Central memory CD8-positive, alpha-beta T cell (primary cell): ENCODE data around the gene FSIP1.

Experiments
- ATAC-seq: fragments of 150-1000 bp; cut with Tn5 transposase; replicated peaks from 2 replicates; pipeline ENCODE4 v1.10.0; 2022; ENCODE audit warnings: mild to moderate bottlenecking, moderate FRiP score, moderate number of reproducible peaks; ENCODE audit not compliant: poor library complexity, severe bottlenecking; ENCODE audit errors: extremely low read depth
- DNase-seq, 2 donors: peaks; one replicate each; pipeline ENCODE4 v3.0.0; 2021; ENCODE audit warnings: low spot score in 2 of 2
- H3K27ac Mint-ChIP-seq: one replicate; pipeline ENCODE4 v1.8.0; 2022; ENCODE audit warnings: low read depth, mild to moderate bottlenecking, moderate library complexity, mixed read lengths
- H3K27me3 Mint-ChIP-seq: one replicate; pipeline ENCODE4 v1.8.0; 2022; ENCODE audit warnings: mixed read lengths
- H3K36me3 Mint-ChIP-seq: one replicate; pipeline ENCODE4 v1.8.0; 2022; ENCODE audit warnings: mild to moderate bottlenecking, moderate library complexity, mixed read lengths; ENCODE audit not compliant: insufficient read depth
- H3K4me1 Mint-ChIP-seq: one replicate; pipeline ENCODE4 v1.8.0; 2022; ENCODE audit warnings: mixed read lengths
- H3K4me3 Mint-ChIP-seq: one replicate; pipeline ENCODE4 v1.8.0; 2022; ENCODE audit warnings: mild to moderate bottlenecking, moderate library complexity, mixed read lengths
- H3K9me3 Mint-ChIP-seq: one replicate; pipeline ENCODE4 v1.8.0; 2022; ENCODE audit warnings: mixed read lengths

FSIP1 gene

GRCh38 chr15:39803016-39803415, 20.4 kb upstream of the FSIP1 start:
- H3K4me3 Mint-ChIP-seq = no peak overlapping the region
- ATAC-seq (no peak), DNase-seq (no peak)
- H3K9me3 Mint-ChIP-seq = no peaks in the 10 kb centered on the region
- no peaks in the 10 kb centered on the region for H3K4me1 Mint-ChIP-seq
- peaks cover 73% of the 10 kb centered on the region for H3K27me3 Mint-ChIP-seq
- no peak overlapping the region for H3K27ac Mint-ChIP-seq
- H3K36me3 Mint-ChIP-seq = no peaks in the 10 kb centered on the region

DNA sequence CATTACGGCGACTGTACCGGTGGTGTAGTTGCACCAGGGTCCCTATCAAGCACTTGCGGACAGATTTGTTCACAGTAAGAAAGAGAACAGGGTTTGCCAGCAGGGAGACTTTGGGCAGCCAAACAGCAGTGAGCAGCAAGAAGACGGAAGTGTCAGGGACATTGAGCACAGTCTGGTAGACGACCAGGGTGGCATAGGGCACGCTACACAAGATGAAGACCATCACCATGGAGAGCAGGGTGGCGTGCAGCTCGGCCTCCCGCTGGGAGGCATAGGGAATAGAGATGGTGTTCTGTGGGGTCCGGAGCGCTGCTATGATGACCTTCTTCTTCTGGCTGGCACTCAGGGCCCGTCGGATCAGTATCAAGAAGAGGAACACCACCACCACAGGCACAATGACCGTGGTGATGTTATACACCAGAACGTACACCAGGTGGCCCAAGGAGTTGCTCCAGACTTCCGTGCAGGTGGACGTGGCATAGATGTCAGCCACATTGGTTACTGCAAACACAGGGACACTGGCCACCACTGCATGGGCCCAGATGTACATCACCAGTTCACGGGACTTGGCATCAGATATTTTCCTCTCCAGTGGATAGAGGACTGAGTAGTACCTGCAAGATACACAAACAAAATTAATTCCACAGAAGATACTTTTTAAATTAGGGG, 19.1 kb upstream of the FSIP1 start:
- ATAC-seq = no peak
- Mint-ChIP-seq H3K4me3 (no peak overlapping the region), H3K27ac (no peak overlapping the region), H3K4me1 (no peaks in the 10 kb centered on the region), H3K27me3 (peaks cover 76% of the 10 kb centered on the region), H3K36me3 (no peaks in the 10 kb centered on the region), H3K9me3 (no peaks in the 10 kb centered on the region)
- no peak for DNase-seq

- no peak for DNase-seq
- no peak overlapping the region for H3K27ac Mint-ChIP-seq
- H3K9me3 Mint-ChIP-seq = no peaks in the 10 kb centered on the region
- no peak overlapping the region for H3K4me3 Mint-ChIP-seq
- peaks cover 94% of the 10 kb centered on the region for H3K27me3 Mint-ChIP-seq
- no peaks in the 10 kb centered on the region for H3K4me1 Mint-ChIP-seq
- ATAC-seq = no peak
- H3K36me3 Mint-ChIP-seq = no peaks in the 10 kb centered on the region
Measured at GRCh38 chr15:39799552-39800011, 16.9 kb upstream of the FSIP1 start.

DNA sequence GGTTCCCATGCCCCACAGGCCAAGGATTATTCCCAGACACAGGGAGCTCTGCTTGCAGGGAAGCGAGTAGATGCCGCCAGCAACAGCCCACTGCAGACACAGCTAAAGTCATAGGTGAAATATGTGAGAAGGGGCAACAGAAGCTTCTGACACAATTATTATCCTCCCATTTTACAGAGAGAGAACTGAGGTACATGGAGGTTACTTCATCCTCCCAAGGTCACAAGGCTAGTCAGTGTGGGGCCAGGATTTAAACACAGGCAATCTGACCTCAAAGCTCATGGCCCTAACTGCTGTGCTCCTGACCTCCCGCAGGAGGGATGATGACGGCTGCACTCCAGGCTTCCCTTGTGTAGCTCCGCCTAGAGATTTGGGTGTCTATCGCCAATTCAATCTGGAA, 15.7 kb upstream of the FSIP1 start:
- Mint-ChIP-seq H3K27ac (no peak overlapping the region), H3K9me3 (no peaks in the 10 kb centered on the region), H3K4me3 (no peak overlapping the region), H3K27me3 (peaks cover 97% of the 10 kb centered on the region), H3K4me1 (no peaks in the 10 kb centered on the region), H3K36me3 (no peaks in the 10 kb centered on the region)
- DNase-seq (no peak), ATAC-seq (no peak)

DNA sequence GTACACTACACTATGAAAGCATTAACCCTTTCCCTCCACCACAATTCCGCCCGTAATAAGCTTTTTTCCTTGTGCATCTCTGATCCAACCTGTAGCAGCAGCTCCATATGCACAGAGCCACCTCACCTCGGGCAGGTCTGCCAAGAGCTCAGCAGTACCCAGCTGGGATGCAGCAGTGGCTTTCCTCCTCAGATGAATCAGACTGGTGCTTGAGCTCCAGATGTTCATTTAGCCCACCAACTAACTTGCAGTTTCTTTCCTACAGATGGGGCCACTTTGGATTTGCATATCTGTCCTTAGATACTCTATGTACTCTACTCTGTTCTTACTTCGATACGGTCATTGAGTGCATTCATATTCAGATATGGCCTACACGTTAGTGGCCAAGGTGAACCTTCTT, 14.8 kb upstream of the FSIP1 start:
- no peak overlapping the region for H3K27ac Mint-ChIP-seq
- no peak for DNase-seq
- no peaks in the 10 kb centered on the region for H3K9me3 Mint-ChIP-seq
- peaks cover 87% of the 10 kb centered on the region for H3K27me3 Mint-ChIP-seq
- H3K36me3 Mint-ChIP-seq = no peaks in the 10 kb centered on the region
- no peak for ATAC-seq
- H3K4me1 Mint-ChIP-seq = no peaks in the 10 kb centered on the region
- no peak overlapping the region for H3K4me3 Mint-ChIP-seq

GRCh38 chr15:39796601-39797000, 14.0 kb upstream of the FSIP1 start:
- peaks cover 79% of the 10 kb centered on the region for H3K27me3 Mint-ChIP-seq

GRCh38 chr15:39795486-39795885, 12.8 kb upstream of the FSIP1 start:
- ATAC-seq (no peak), DNase-seq (no peak)
- no peaks in the 10 kb centered on the region for H3K36me3 Mint-ChIP-seq

More at GRCh38 chr15:39796601-39797000, 14.0 kb upstream of the FSIP1 start:
- Mint-ChIP-seq H3K4me1 (no peaks in the 10 kb centered on the region), H3K4me3 (no peak overlapping the region), H3K36me3 (no peaks in the 10 kb centered on the region), H3K9me3 (no peaks in the 10 kb centered on the region), H3K27ac (no peak overlapping the region)
- no peak for DNase-seq
- no peak for ATAC-seq

GRCh38 chr15:39794954-39795353, 12.3 kb upstream of the FSIP1 start:
- no peak overlapping the region for H3K4me3 Mint-ChIP-seq
- DNase-seq (no peak), ATAC-seq (no peak)
- no peaks in the 10 kb centered on the region for H3K9me3 Mint-ChIP-seq
- no peaks in the 10 kb centered on the region for H3K36me3 Mint-ChIP-seq
- H3K27me3 Mint-ChIP-seq = peaks cover 62% of the 10 kb centered on the region
- H3K27ac Mint-ChIP-seq = no peak overlapping the region
- no peaks in the 10 kb centered on the region for H3K4me1 Mint-ChIP-seq

More at GRCh38 chr15:39795486-39795885, 12.8 kb upstream of the FSIP1 start:
- H3K27me3 Mint-ChIP-seq = peaks cover 68% of the 10 kb centered on the region
- no peak overlapping the region for H3K27ac Mint-ChIP-seq
- no peak overlapping the region for H3K4me3 Mint-ChIP-seq
- H3K4me1 Mint-ChIP-seq = no peaks in the 10 kb centered on the region
- no peaks in the 10 kb centered on the region for H3K9me3 Mint-ChIP-seq

DNA sequence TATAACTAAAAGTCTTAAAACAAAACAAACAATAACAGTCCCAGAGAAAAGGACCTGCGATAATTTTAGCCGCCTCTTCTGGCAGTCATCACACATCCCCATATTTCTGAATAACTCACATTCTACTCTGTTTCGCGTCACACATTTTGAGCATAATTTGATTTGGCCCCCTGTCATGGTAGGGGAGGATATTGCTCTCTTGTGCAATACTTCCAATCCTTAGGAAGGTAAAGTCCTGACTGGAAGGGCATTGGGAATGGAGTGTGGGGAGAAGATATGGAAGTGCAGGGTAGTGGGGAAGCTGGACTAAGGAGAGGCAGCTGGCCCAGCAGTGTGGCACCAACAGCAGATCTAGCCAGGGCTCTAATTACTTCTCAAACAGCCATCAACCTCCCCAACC, 11.3 kb upstream of the FSIP1 start:
- Mint-ChIP-seq H3K9me3 (no peaks in the 10 kb centered on the region), H3K4me1 (no peaks in the 10 kb centered on the region), H3K4me3 (no peak overlapping the region), H3K36me3 (no peaks in the 10 kb centered on the region), H3K27me3 (peaks cover 52% of the 10 kb centered on the region), H3K27ac (no peak overlapping the region)
- DNase-seq (no peak), ATAC-seq (no peak)

DNA sequence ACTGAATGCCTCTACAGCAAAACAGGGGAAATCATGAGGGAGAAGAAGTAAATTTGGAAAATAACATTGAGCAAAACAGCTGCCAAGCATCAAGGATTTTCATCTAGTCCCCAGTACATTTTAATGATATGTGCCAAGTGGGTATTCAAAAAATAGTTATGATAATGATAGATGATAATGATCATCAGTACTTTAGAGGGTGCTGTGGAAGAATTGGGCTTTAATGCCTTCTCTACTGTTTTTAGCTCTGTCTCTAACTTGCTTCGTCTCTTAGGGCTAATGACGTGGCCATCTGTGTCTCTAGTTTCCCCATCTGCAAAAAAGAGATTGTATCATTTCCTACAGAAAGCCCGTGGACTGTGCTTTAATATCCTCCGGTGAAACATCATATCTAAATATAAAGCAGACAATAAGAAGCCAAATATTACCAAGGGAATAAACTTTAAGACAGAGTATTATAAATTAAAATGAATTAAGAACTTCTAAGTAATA, 10.2 kb upstream of the FSIP1 start:
- Mint-ChIP-seq H3K27me3 (peaks cover 42% of the 10 kb centered on the region), H3K36me3 (no peaks in the 10 kb centered on the region), H3K4me1 (no peaks in the 10 kb centered on the region), H3K4me3 (no peak overlapping the region), H3K9me3 (no peaks in the 10 kb centered on the region), H3K27ac (no peak overlapping the region)
- DNase-seq (no peak), ATAC-seq (no peak)

- DNase-seq = no peak
- Mint-ChIP-seq H3K27me3 (peaks cover 35% of the 10 kb centered on the region), H3K4me3 (no peak overlapping the region), H3K36me3 (no peaks in the 10 kb centered on the region), H3K27ac (no peak overlapping the region), H3K4me1 (no peaks in the 10 kb centered on the region), H3K9me3 (no peaks in the 10 kb centered on the region)
- no peak for ATAC-seq
Measured at GRCh38 chr15:39792025-39792843, 9.6 kb upstream of the FSIP1 start.

DNA sequence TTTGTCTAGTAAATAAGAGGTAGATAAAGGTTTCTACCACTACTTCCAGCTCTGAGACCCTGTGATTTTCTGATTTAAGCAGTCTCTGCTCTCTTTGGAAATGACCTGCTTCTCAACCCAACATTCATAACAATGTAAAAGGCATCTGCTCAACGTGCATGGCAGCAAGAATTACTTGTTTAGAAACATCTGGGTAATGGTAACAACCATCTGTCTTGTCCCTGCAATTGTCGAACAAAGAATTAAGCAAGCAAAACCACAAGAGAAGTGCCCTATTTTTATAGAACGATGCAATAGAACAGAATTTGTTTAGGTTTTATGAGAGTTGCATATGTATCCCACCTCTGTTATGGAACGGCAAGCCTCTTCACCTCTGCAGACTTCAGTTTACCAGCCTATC, 7.1 kb upstream of the FSIP1 start:
- Mint-ChIP-seq H3K9me3 (no peaks in the 10 kb centered on the region), H3K27me3 (peaks cover 10% of the 10 kb centered on the region), H3K4me1 (peaks cover 14% of the 10 kb centered on the region), H3K36me3 (peaks cover 2% of the 10 kb centered on the region), H3K4me3 (no peak overlapping the region), H3K27ac (no peak overlapping the region)
- DNase-seq (no peak), ATAC-seq (no peak)
